Caco-2 (cell line): ENCODE measurements around the gene ANKRD44. TPM values are rescaled to one million over a fixed set of nuclear protein-coding genes. Genes with fewer than 3 reads are reported as not detected.

Source experiments
- BruUV-seq: library from RNA; stranded (reverse); fragments of 400-500 nt; replicated peaks from 2 replicates; lab custom pipeline; 2021; lab: Mats Ljungman, UMichigan
- CTCF ChIA-PET: fragments of 300-600 bp; sonication (Branson Sonifier 250); formaldehyde crosslinking; loops from one replicate; lab custom pipeline; 2022; ENCODE audit warnings: antibody characterized with exemption; lab: Charles Lee
- POLR2A ChIA-PET: fragments of 300-600 bp; sonication (Branson Sonifier 250); formaldehyde crosslinking; loops from one replicate; lab custom pipeline; 2022; ENCODE audit warnings: antibody characterized with exemption; lab: Charles Lee
- DNase-seq, 2 experiments: peaks; one replicate each; pipeline versions ENCODE4 v3.0.0 to v3.0.0-alpha.2; 2020 to 2022
- H3K27me3 ChIP-seq: replicated peaks from 2 replicates; pipeline ENCODE4 v1.6.0; 2011; ENCODE audit warnings: low read length; ENCODE audit not compliant: control insufficient read depth, insufficient read depth
- H3K36me3 ChIP-seq: 2 replicates; pipeline ENCODE4 v1.5.1; 2011; ENCODE audit warnings: low read length; ENCODE audit not compliant: control insufficient read depth, insufficient read depth
- H3K4me1 ChIP-seq: fragments of 250-450 bp; sonication (Bioruptor Pico); 2 replicates; pipeline ENCODE4 v1.5.1; 2020; ENCODE audit warnings: mild to moderate bottlenecking
- H3K4me3 ChIP-seq: 2 replicates; pipeline ENCODE4 v1.5.1; 2011; ENCODE audit warnings: low read depth, mild to moderate bottlenecking, control low read depth, low read length
- H3K9me3 ChIP-seq: fragments of 250-450 bp; sonication (Bioruptor Pico); 2 replicates; pipeline ENCODE4 v1.5.1; 2020; ENCODE audit warnings: mild to moderate bottlenecking, moderate library complexity
- H3K27ac Mint-ChIP-seq: one replicate; pipeline ENCODE4 v1.8.0; 2022; ENCODE audit warnings: mixed read lengths; ENCODE audit not compliant: unreplicated experiment
- H3K27me3 Mint-ChIP-seq: one replicate; pipeline ENCODE4 v1.8.0; 2022; ENCODE audit warnings: mixed read lengths; ENCODE audit not compliant: insufficient read depth, unreplicated experiment
- H3K36me3 Mint-ChIP-seq: one replicate; pipeline ENCODE4 v1.8.0; 2022; ENCODE audit warnings: mild to moderate bottlenecking, mixed read lengths; ENCODE audit not compliant: insufficient read depth, unreplicated experiment
- H3K4me1 Mint-ChIP-seq: one replicate; pipeline ENCODE4 v1.8.0; 2022; ENCODE audit warnings: low read depth, mixed read lengths; ENCODE audit not compliant: unreplicated experiment
- H3K4me3 Mint-ChIP-seq: one replicate; pipeline ENCODE4 v1.8.0; 2022; ENCODE audit warnings: mild to moderate bottlenecking, moderate library complexity, mixed read lengths; ENCODE audit not compliant: unreplicated experiment
- H3K9me3 Mint-ChIP-seq: one replicate; pipeline ENCODE4 v1.8.0; 2022; ENCODE audit warnings: mixed read lengths; ENCODE audit not compliant: unreplicated experiment
- intact Hi-C: fragments of 100-400 bp; cut with micrococcal nuclease; formaldehyde crosslinking; loops from one replicate; pipeline ENCODE4 v1.10.0; 2022; ENCODE audit not compliant: unreplicated experiment
- total RNA-seq: library from RNA; stranded (reverse); gene quantifications from 2 replicates; pipeline ENCODE4 v1.2.3, GENCODE V29; 2022
- TF ChIP-seq, protein P1 (sequence below), 2 experiments: fragments of 200-600 bp in 1 of 2; IDR thresholded peaks; 1 replicate in 1 of 2; 2 replicates in 1 of 2; pipeline versions ENCODE4 v1.5.1 to v1.8.0; 2011 to 2022; ENCODE audit warnings: antibody characterized with exemption in 1 of 2, control low read depth in 1 of 2, inconsistent platforms in 1 of 2, low read depth in 1 of 2, low read length in 1 of 2, mild to moderate bottlenecking in 1 of 2, moderate library complexity in 1 of 2; ENCODE audit not compliant: insufficient read depth in 1 of 2, severe bottlenecking in 1 of 2, unreplicated experiment in 1 of 2

Gene ANKRD44
- total RNA-seq, 1 experiment from 2014 or later: 1.0 TPM

DNA sequence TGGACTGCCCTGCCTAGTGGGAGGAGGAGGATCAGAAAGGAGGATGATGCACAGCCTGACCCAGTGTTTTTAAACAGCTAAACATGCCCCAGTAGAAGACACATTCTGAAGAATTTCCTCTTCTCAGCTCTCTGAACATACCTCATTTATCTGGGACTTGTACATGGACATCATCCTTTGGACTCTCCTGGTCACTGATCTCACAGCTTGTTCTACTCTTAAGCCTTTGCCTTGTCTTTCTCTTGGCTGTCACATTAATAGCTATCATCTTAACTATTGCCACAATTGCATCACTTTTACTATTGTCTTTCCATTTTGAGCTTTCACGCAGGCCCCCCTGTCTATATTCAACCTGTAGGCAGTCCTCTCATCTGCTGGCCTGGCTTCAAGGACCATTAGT, 342.1 kb downstream of the ANKRD44 start:
- Histone ChIP-seq H3K36me3 (no peaks in the 10 kb centered on the region), H3K27me3 (no peaks in the 10 kb centered on the region), H3K4me1 (peaks cover 11% of the 10 kb centered on the region), H3K9me3 (no peaks in the 10 kb centered on the region), H3K4me3 (no peak overlapping the region)
- ChIA-PET POLR2A (no interaction called here), CTCF (no interaction called here)
- DNase-seq: no peak
- Mint-ChIP-seq H3K27ac (no peak overlapping the region), H3K4me3 (no peak overlapping the region), H3K36me3 (no peaks in the 10 kb centered on the region), H3K9me3 (peaks cover 10% of the 10 kb centered on the region), H3K4me1 (peaks cover 7% of the 10 kb centered on the region), H3K27me3 (no peaks in the 10 kb centered on the region)
- intact Hi-C loops: no loop called here
- no TSS peak for BruUV-seq
- TF ChIP-seq, protein P1, sequence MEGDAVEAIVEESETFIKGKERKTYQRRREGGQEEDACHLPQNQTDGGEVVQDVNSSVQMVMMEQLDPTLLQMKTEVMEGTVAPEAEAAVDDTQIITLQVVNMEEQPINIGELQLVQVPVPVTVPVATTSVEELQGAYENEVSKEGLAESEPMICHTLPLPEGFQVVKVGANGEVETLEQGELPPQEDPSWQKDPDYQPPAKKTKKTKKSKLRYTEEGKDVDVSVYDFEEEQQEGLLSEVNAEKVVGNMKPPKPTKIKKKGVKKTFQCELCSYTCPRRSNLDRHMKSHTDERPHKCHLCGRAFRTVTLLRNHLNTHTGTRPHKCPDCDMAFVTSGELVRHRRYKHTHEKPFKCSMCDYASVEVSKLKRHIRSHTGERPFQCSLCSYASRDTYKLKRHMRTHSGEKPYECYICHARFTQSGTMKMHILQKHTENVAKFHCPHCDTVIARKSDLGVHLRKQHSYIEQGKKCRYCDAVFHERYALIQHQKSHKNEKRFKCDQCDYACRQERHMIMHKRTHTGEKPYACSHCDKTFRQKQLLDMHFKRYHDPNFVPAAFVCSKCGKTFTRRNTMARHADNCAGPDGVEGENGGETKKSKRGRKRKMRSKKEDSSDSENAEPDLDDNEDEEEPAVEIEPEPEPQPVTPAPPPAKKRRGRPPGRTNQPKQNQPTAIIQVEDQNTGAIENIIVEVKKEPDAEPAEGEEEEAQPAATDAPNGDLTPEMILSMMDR (IDR thresholded peaks at IDR 0.05; ENCODE audit: insufficient read depth in 1 of 2, low read depth in 1 of 2, low read length in 1 of 2, severe bottlenecking in 1 of 2, unreplicated experiment in 1 of 2): no peak

GRCh38 chr2:196967775-196968174, 342.8 kb downstream of the ANKRD44 start:
- TF ChIP-seq, protein P1 (IDR thresholded peaks at IDR 0.05; ENCODE audit: insufficient read depth in 1 of 2, low read depth in 1 of 2, low read length in 1 of 2, severe bottlenecking in 1 of 2, unreplicated experiment in 1 of 2): no peak
- H3K4me1 Mint-ChIP-seq: peaks cover 7% of the 10 kb centered on the region
- H3K27ac Mint-ChIP-seq: no peak overlapping the region
- peaks cover 10% of the 10 kb centered on the region for H3K9me3 Mint-ChIP-seq
- Histone ChIP-seq H3K27me3 (no peaks in the 10 kb centered on the region), H3K4me1 (peaks cover 11% of the 10 kb centered on the region), H3K9me3 (no peaks in the 10 kb centered on the region), H3K36me3 (no peaks in the 10 kb centered on the region), H3K4me3 (no peak overlapping the region)
- ChIA-PET CTCF (no interaction called here), POLR2A (no interaction called here)
- BruUV-seq: no TSS peak
- H3K27me3 Mint-ChIP-seq: no peaks in the 10 kb centered on the region
- H3K36me3 Mint-ChIP-seq: no peaks in the 10 kb centered on the region
- intact Hi-C loops: no loop called here
- no peak for DNase-seq
- no peak overlapping the region for H3K4me3 Mint-ChIP-seq

DNA sequence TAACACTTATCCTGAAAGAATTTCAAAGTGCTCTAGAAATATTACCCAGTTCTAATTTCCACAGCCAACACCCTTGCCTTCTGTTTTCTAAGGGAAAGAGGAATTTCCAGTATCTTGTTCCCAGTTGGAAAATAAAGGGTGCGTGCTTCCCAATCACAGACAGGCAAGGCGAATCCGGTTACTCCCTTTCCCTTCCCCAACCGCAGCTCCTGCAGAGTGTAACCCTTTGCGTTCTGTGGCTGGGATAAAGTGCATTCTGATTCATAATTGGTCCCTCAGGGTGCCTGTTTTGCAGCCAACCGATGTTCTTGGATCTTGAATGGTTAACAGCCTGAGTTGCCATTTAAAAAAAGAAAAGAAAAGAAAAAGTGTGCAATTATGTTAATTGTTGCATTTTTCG, 343.5 kb downstream of the ANKRD44 start:
- ChIA-PET POLR2A (no interaction called here), CTCF (no interaction called here)
- no peak for DNase-seq
- Mint-ChIP-seq H3K36me3 (no peaks in the 10 kb centered on the region), H3K4me1 (peaks cover 7% of the 10 kb centered on the region), H3K27ac (no peak overlapping the region), H3K27me3 (no peaks in the 10 kb centered on the region), H3K9me3 (peaks cover 10% of the 10 kb centered on the region), H3K4me3 (no peak overlapping the region)
- Histone ChIP-seq H3K36me3 (no peaks in the 10 kb centered on the region), H3K27me3 (no peaks in the 10 kb centered on the region), H3K9me3 (no peaks in the 10 kb centered on the region), H3K4me3 (no peak overlapping the region), H3K4me1 (peaks cover 11% of the 10 kb centered on the region)
- no TSS peak for BruUV-seq
- intact Hi-C loops: no loop called here
- TF ChIP-seq, protein P1 (IDR thresholded peaks at IDR 0.05; ENCODE audit: insufficient read depth in 1 of 2, low read depth in 1 of 2, low read length in 1 of 2, severe bottlenecking in 1 of 2, unreplicated experiment in 1 of 2): no peak
